ENCODE results near the gene COPZ2.

DNA sequence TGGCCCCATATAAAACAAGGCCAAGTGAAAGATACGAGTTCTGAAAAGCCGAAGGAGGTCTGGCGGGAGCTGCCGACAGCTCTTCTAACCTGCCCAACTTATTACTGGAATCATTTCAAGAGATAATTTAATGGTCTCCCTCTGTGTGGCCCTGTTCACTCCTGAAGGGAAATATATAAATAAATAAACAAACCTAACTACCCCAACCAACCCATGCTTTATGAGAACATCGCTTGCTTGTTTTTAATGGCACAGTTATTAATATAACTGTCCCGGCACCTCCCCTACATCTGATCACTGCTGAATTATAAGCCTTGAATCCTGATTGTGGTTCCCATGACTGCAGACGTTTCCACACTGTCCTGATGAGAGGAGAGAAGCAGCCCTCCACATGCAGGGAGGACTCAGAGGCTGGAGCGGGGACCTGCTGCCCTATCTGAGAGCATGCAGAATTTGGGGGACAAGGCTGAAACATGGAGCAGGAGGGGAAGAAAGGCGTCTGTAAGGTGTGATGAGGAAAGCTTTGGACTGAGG, 44.5 kb downstream of the COPZ2 start:
- TF ChIP-seq, protein P1, sequence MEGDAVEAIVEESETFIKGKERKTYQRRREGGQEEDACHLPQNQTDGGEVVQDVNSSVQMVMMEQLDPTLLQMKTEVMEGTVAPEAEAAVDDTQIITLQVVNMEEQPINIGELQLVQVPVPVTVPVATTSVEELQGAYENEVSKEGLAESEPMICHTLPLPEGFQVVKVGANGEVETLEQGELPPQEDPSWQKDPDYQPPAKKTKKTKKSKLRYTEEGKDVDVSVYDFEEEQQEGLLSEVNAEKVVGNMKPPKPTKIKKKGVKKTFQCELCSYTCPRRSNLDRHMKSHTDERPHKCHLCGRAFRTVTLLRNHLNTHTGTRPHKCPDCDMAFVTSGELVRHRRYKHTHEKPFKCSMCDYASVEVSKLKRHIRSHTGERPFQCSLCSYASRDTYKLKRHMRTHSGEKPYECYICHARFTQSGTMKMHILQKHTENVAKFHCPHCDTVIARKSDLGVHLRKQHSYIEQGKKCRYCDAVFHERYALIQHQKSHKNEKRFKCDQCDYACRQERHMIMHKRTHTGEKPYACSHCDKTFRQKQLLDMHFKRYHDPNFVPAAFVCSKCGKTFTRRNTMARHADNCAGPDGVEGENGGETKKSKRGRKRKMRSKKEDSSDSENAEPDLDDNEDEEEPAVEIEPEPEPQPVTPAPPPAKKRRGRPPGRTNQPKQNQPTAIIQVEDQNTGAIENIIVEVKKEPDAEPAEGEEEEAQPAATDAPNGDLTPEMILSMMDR (IDR thresholded peaks at IDR 0.05) = no peak
- TF ChIP-seq POLR2A (IDR thresholded peaks at IDR 0.05) = no peak

Measured in testis (tissue), 2 donors.